HCEC 1CT (cell line): ENCODE results near the gene KRT40.

Experiments used
- DNase-seq: peaks from one replicate; pipeline ENCODE4 v3.0.0-alpha.2; 2017

The KRT40 gene

DNA sequence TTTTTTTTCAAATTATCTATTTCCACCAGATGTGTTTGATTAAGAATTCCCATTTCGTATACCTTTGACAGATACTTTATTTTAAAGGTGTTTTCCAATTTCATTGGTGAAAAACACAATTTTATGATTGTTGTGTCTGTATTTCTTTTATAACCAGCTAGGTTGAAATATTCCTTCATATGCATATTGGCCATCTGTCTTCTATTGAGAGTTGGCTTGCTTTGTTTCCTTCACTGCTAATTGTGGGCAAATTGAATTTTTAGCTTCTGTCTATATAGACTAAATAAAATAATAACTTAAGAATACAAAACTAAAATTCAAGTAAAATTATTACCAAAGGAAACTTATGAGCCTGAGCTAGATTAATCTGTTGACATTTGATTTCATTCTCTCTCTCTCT lies 11.0 kb upstream of the KRT40 start:
- no peak for DNase-seq

GRCh38 chr17:40993839-40994238 lies 9.7 kb upstream of the KRT40 start, which contains the start of gene KRTAP3-3:
Gene KRTAP3-3, minus strand, starts transcription at chr17:40994164. Its CDS starts 67 bp downstream, at chr17:40994097.
- DNase-seq = no peak

DNA sequence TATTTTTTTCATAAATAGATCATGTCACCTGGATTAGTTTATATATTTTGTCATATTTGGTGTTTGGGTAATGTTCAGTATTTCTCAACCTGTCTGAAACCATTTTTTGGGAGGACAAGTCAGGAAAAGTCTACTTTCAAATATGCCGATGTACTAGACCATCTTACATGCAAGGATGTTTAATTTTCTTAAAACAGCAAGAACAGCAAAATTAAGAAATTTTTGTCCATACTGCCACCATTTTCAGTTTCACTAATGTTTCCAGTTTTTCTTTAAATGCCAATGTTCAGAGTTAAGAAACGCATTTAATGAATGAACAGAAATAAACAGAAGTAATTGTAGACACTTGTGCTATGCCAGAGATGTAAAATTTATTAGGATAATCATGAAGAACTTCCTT lies 9.0 kb upstream of the KRT40 start:
- DNase-seq = no peak

- DNase-seq = no peak
Observed at GRCh38 chr17:40992666-40993065, 8.5 kb upstream of the KRT40 start.

GRCh38 chr17:40986920-40987319 lies 2.8 kb upstream of the KRT40 start:
- no peak for DNase-seq

DNA sequence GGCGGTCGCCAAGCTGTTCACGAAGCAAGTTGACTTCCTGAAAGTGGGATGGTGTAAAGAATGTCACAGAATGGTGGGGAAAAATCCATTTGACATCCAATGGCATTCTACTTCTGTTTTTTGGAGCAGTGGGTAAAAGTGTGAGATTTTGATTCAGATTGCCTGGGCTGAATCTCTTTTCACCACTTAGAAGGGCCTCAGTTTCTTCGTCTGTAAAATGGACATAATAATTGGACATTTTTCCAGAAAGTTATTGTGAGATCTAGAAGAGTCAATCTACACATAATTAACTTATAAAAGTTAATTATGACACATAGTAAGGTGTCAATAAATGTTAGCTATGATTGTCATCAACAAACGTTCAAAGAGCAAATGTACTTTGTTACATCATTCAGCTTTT lies 3.0 kb downstream of the KRT40 start:
- no peak for DNase-seq

- DNase-seq = no peak
Observed at GRCh38 chr17:40980596-40980995, 3.5 kb downstream of the KRT40 start.

GRCh38 chr17:40980117-40980516 lies 4.0 kb downstream of the KRT40 start:
- no peak for DNase-seq

GRCh38 chr17:40978575-40979151 lies 5.5 kb downstream of the KRT40 start:
- no peak for DNase-seq

- DNase-seq = no peak
Observed at GRCh38 chr17:40975516-40975915, 8.6 kb downstream of the KRT40 start.

GRCh38 chr17:40974366-40974765 lies 9.8 kb downstream of the KRT40 start:
- no peak for DNase-seq

- no peak for DNase-seq
Observed at GRCh38 chr17:40967582-40967981, 16.5 kb downstream of the KRT40 start.

DNA sequence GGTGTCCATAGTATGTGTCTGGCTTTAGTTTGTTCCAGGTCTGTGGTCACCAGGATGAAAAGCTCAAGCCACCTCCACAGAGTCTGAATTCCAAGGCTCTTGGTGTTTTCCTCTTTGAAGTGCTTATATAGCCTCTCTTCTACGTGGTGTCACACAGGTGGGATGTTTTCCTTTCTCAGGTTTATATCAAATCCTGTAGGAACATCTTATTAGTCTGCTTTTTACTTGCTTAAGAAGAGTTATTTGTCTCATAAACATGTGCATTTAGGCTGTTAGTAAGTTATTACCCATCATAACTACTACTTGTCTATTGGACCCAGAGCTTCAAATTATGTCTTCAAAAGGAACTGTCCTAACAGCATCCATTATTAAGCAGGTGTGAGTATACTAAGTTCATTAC lies 17.3 kb downstream of the KRT40 start, which contains the start of gene KRT39:
Gene KRT39, minus strand, starts transcription at position 101 of the 400 bp plus-strand sequence. Its CDS starts 92 bp downstream, at position 9.
- DNase-seq = no peak

DNA sequence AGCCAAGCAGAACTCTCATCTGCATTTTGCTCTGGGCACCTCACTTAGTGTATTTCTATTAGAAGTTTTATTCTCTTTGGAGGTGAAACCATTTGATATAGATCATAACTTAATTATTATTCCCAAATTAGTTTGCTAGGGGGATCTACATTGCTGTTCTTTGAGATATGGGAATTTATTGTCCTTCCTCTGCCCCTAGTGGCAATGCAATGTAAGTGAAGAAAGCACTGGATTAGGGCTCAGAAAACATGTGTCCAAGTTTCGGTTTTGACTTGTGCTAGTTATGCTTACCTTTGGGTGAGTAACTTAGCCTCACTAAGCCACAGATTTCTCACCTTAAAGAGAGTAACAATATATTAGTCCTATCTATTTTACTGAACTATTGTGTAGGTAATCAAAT lies 20.3 kb downstream of the KRT40 start:
- DNase-seq = peak; percentile 44

DNA sequence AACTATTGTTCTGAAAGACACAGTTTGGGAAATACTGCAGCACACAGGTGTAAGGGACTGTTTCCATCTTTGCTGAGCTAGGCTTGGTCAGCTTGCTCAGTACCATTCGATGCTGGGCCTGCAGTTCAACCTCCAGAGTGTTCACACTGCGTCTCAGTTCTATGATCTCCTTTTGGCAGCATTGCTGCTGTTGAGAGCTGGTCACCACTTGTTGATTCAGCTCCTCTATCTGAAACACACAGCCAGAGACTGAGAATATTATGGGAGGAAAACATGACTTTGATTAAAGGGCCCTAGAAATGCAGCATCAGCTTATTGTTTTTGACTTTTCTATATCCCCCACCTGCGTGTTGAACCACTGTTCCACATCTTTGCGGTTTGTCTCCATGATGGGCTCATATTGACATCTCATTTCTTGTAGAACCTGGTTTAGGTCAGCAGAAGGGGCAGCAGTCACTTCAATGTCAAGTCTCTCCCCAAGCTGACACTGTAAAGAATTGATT lies 22.0 kb downstream of the KRT40 start:
- no peak for DNase-seq

DNA sequence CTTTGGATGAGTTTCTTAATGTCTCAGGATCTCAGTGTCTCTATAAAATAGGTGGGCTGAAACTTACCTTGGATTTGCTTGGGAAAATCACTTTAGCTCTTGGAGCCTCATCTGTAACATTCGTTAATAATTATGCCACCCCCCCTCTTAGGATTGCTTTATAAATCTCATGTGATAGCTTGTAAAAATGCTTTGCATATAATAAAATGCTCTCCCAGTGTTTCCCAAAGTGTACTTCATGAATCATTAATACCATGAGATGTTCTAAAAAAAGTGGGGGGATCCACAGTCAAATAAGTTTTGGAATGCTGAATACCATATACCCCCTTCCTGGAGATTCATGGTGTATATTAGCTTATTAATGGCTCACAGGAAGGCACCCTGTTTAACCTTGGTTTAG lies 22.5 kb downstream of the KRT40 start:
- no peak for DNase-seq

DNA sequence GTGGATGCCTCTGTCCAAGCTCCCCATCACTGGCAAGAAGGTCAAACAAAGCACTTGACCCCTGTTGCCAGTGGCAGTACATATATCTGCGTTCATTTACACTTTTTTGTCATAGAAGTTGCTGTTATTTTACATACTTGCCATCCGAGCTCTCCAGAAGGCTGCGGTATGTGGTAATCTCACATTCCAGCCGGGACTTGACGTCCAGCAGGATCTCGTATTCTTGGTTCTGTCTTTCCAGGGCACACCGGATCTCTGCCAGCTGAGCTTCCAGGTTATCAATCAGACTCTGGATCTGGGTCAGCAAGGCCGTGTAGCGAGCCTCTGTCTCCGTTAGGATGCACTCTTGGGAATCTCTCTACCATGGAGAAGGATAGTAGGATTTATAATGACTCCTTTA lies 24.0 kb downstream of the KRT40 start:
- no peak for DNase-seq

GRCh38 chr17:40958086-40958953 lies 25.8 kb downstream of the KRT40 start:
- no peak for DNase-seq

GRCh38 chr17:40956401-40957254 lies 27.5 kb downstream of the KRT40 start:
- DNase-seq = peak; percentile 96

DNA sequence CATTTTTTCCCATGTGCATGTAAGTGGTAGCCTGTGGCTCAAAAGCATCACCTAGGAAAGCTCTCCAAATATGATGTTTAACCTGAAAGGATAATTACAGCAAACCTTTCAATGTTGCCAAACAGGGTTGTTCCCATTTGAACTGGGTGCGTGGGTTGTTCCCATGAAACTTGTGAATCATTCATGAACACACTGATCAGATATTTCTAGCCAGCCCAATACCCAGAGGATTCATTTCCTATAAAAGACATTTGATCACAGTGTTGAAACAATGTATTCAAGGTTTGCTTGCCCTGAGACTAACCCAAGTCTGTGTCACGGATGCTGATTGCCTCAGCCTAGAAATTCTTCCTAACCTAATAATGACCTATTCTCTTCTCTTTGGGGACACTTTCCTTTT lies 30.2 kb downstream of the KRT40 start:
- DNase-seq = peak; percentile 93

DNA sequence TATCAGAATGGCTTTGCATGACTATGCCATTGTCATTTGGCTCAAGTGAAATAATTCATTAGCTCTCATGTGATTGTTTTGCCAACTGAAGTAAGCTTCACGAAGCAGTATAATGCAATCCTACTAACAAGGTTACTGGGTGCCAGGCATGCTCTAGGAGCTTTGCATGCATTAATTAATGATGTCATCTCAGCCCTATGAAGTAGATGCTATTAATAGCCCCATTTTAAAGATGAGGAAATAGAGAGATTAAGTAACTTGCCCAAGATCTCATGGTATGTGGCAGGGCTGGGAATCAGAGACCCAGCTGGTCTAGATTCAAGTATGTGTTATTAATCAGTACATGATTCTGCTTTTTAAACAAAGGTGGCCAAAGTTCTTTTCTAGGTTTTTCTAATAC lies 31.5 kb downstream of the KRT40 start:
- peak; percentile 92 for DNase-seq

DNA sequence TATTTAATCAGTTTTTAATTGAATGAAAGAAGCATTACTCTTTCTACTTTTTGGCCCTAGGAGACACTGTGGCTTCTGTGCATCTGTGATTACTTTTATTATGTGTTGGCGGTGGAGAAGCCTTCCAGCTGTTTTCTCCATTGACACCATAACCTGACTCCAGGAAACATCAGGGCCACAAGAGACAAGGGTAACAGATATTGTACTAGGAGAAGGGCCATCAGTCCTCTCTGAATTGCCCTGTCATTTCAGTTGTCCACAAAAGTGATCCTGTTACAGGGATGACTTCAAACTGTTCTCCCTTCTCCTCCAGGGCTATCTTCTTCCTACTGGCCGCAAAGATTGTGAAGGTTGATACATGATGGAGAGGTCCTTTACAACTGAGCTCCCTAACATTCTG lies 32.0 kb downstream of the KRT40 start:
- no peak for DNase-seq

- DNase-seq = no peak
Observed at GRCh38 chr17:40951011-40951622, 33.0 kb downstream of the KRT40 start.
